H1 (cell line): ENCODE data around the gene HAND1. TPM values are rescaled to one million over a fixed set of nuclear protein-coding genes. Genes with fewer than 3 reads are reported as not detected.

Experiments
- ATF3 ChIP-seq: IDR thresholded peaks from 2 replicates; pipeline ENCODE4 v1.6.1; 2011; ENCODE audit warnings: low read depth, mild to moderate bottlenecking, low read length; ENCODE audit not compliant: insufficient read depth
- BRCA1 ChIP-seq: IDR thresholded peaks from 2 replicates; pipeline ENCODE4 v1.6.1; 2012; ENCODE audit warnings: low read depth, low read length, improper control_type of control experiment
- CEBPB ChIP-seq: IDR thresholded peaks from 2 replicates; pipeline ENCODE4 v1.6.1; 2012; ENCODE audit warnings: low read depth, low read length
- CREB1 ChIP-seq: IDR thresholded peaks from 2 replicates; pipeline ENCODE4 v1.6.1; 2012; ENCODE audit warnings: inconsistent platforms
- CTBP2 ChIP-seq: IDR thresholded peaks from 2 replicates; pipeline ENCODE4 v1.7.0; 2011; ENCODE audit warnings: borderline replicate concordance, mild to moderate bottlenecking, moderate library complexity, mixed read lengths, low read length; ENCODE audit not compliant: insufficient read depth, insufficient read length
- EP300 ChIP-seq, 2 experiments: IDR thresholded peaks; 1 replicate in 1 of 2; 2 replicates in 1 of 2; pipeline ENCODE4 v1.6.1; 2011 to 2012; ENCODE audit warnings: low read depth in 2 of 2, low read length in 2 of 2, mild to moderate bottlenecking in 2 of 2, borderline replicate concordance in 1 of 2, inconsistent platforms in 1 of 2, moderate library complexity in 1 of 2
- EZH2 ChIP-seq: fragments of 200-600 bp; sonication (generic); IDR thresholded peaks from 2 replicates; pipeline ENCODE4 v1.7.1; 2012; ENCODE audit warnings: low read depth, mild to moderate bottlenecking, moderate library complexity, low read length, inconsistent platforms; ENCODE audit not compliant: severe bottlenecking
- KDM5A ChIP-seq: fragments of 200-600 bp; IDR thresholded peaks from 2 replicates; pipeline ENCODE4 v1.7.1; 2012; ENCODE audit warnings: mild to moderate bottlenecking, low read length, inconsistent platforms, mixed read lengths
- PHF8 ChIP-seq: fragments of 200-600 bp; sonication (generic); conservative IDR thresholded peaks from 2 replicates; pipeline ENCODE4 v1.7.1; 2012; ENCODE audit warnings: low read depth, mild to moderate bottlenecking, inconsistent platforms, low read length, moderate library complexity
- SIN3A ChIP-seq, 2 experiments: IDR thresholded peaks in 1 of 2; conservative IDR thresholded peaks in 1 of 2; 2 replicates each; pipeline ENCODE4 v1.6.1; 2011 to 2012; ENCODE audit warnings: low read length in 2 of 2, improper control_type of control experiment in 1 of 2, low read depth in 1 of 2, mild to moderate bottlenecking in 1 of 2
- polyA plus RNA-seq, 7 experiments: library from polyadenylated mRNA; depleted of rRNA in 3 of 7; stranded (reverse) in 5 of 7; unstranded in 2 of 7; fragments of >200 nt in 5 of 7; fragments of 200-250 nt in 2 of 7; gene quantifications; 1 replicate in 5 of 7; 2 replicates in 1 of 7; 4 replicates in 1 of 7; pipeline versions ENCODE4 v1.2.1 to v1.2.3, GENCODE V29; 2011 to 2013; ENCODE audit warnings: missing spikeins in 2 of 7, mixed read lengths in 2 of 7
- total RNA-seq: library from RNA; stranded (reverse); fragmentation: NEBNext Ultra II Directional; extraction: Animal tissue kit (Norgen Biotek cat#: 25700); gene quantifications from 2 replicates; pipeline ENCODE4 v1.2.1, GENCODE V29; 2021
- TF ChIP-seq, protein P1 (sequence below): fragments of 300-600 bp; sonication (generic); IDR thresholded peaks from 2 replicates; pipeline ENCODE4 v1.7.1; 2012; ENCODE audit warnings: low read length, moderate library complexity, mild to moderate bottlenecking, inconsistent platforms; ENCODE audit not compliant: insufficient replicate concordance

Gene HAND1
- total and polyA plus RNA-seq, 2 of the 8 experiments (the other 6 are each of a cell fraction or from before 2014, with no cell fraction given), result 0.06 TPM; not detected in 1

DNA sequence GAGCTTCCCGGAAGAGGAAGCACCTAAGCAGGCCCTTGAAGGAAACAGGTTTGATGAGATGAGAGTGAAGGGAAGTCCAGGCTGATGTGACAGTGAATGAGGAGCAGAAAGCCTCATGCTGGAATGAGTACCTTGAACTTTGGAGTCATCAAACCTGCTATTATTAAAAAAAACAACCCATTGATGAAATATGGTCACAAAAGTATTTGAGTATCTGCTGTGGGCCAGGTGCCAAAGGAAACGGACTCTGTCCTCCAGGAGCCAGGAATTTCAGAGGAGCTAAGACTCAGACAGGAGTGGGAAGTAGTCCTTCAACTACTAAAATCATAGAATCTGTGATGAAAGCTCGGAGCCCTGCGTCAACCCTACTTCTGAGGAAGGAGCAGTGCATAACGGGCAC, 11.9 kb downstream of the HAND1 start (continued):
- TF ChIP-seq, protein P1, sequence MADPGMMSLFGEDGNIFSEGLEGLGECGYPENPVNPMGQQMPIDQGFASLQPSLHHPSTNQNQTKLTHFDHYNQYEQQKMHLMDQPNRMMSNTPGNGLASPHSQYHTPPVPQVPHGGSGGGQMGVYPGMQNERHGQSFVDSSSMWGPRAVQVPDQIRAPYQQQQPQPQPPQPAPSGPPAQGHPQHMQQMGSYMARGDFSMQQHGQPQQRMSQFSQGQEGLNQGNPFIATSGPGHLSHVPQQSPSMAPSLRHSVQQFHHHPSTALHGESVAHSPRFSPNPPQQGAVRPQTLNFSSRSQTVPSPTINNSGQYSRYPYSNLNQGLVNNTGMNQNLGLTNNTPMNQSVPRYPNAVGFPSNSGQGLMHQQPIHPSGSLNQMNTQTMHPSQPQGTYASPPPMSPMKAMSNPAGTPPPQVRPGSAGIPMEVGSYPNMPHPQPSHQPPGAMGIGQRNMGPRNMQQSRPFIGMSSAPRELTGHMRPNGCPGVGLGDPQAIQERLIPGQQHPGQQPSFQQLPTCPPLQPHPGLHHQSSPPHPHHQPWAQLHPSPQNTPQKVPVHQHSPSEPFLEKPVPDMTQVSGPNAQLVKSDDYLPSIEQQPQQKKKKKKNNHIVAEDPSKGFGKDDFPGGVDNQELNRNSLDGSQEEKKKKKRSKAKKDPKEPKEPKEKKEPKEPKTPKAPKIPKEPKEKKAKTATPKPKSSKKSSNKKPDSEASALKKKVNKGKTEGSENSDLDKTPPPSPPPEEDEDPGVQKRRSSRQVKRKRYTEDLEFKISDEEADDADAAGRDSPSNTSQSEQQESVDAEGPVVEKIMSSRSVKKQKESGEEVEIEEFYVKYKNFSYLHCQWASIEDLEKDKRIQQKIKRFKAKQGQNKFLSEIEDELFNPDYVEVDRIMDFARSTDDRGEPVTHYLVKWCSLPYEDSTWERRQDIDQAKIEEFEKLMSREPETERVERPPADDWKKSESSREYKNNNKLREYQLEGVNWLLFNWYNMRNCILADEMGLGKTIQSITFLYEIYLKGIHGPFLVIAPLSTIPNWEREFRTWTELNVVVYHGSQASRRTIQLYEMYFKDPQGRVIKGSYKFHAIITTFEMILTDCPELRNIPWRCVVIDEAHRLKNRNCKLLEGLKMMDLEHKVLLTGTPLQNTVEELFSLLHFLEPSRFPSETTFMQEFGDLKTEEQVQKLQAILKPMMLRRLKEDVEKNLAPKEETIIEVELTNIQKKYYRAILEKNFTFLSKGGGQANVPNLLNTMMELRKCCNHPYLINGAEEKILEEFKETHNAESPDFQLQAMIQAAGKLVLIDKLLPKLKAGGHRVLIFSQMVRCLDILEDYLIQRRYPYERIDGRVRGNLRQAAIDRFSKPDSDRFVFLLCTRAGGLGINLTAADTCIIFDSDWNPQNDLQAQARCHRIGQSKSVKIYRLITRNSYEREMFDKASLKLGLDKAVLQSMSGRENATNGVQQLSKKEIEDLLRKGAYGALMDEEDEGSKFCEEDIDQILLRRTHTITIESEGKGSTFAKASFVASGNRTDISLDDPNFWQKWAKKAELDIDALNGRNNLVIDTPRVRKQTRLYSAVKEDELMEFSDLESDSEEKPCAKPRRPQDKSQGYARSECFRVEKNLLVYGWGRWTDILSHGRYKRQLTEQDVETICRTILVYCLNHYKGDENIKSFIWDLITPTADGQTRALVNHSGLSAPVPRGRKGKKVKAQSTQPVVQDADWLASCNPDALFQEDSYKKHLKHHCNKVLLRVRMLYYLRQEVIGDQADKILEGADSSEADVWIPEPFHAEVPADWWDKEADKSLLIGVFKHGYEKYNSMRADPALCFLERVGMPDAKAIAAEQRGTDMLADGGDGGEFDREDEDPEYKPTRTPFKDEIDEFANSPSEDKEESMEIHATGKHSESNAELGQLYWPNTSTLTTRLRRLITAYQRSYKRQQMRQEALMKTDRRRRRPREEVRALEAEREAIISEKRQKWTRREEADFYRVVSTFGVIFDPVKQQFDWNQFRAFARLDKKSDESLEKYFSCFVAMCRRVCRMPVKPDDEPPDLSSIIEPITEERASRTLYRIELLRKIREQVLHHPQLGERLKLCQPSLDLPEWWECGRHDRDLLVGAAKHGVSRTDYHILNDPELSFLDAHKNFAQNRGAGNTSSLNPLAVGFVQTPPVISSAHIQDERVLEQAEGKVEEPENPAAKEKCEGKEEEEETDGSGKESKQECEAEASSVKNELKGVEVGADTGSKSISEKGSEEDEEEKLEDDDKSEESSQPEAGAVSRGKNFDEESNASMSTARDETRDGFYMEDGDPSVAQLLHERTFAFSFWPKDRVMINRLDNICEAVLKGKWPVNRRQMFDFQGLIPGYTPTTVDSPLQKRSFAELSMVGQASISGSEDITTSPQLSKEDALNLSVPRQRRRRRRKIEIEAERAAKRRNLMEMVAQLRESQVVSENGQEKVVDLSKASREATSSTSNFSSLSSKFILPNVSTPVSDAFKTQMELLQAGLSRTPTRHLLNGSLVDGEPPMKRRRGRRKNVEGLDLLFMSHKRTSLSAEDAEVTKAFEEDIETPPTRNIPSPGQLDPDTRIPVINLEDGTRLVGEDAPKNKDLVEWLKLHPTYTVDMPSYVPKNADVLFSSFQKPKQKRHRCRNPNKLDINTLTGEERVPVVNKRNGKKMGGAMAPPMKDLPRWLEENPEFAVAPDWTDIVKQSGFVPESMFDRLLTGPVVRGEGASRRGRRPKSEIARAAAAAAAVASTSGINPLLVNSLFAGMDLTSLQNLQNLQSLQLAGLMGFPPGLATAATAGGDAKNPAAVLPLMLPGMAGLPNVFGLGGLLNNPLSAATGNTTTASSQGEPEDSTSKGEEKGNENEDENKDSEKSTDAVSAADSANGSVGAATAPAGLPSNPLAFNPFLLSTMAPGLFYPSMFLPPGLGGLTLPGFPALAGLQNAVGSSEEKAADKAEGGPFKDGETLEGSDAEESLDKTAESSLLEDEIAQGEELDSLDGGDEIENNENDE, result no peak
- TF ChIP-seq BRCA1, result no peak
- TF ChIP-seq EZH2, result no peak
- no peak for TF ChIP-seq CREB1
- TF ChIP-seq ATF3, result no peak
- no peak for TF ChIP-seq EP300 (IDR thresholded peaks at IDR 0.05; ENCODE audit: borderline replicate concordance in 1 of 2, low read depth in 2 of 2, low read length in 2 of 2)
- TF ChIP-seq PHF8, result no peak
- no peak for TF ChIP-seq KDM5A
- TF ChIP-seq SIN3A (conservative IDR thresholded peaks at IDR 0.05 in 1 of 2, IDR thresholded peaks at IDR 0.05 in 1 of 2; ENCODE audit: low read depth in 1 of 2, low read length in 2 of 2), result no peak
- no peak for TF ChIP-seq CTBP2
- TF ChIP-seq CEBPB, result no peak
